Smooth muscle cell (in vitro differentiated cells): ENCODE measurements around the gene AKAP8. TPM values are rescaled to one million over a fixed set of nuclear protein-coding genes. Genes with fewer than 3 reads are reported as not detected.
A peak's percentile ranks its signal among the peaks of the same experiment; 100 is the strongest.

Experiments used
- DNase-seq: peaks from one replicate; lab custom pipeline; 2025; ENCODE audit not compliant: unreplicated experiment; lab: John Stamatoyannopoulos, UW
- H2AFZ ChIP-seq: fragments of 200-600 bp; sonication (generic); 2 replicates; pipeline ENCODE4 v1.6.0; 2016; ENCODE audit warnings: antibody characterized with exemption, low read depth, mild to moderate bottlenecking
- H3F3A ChIP-seq: fragments of 200-600 bp; sonication (generic); 2 replicates; pipeline ENCODE4 v1.6.0; 2017; ENCODE audit warnings: antibody characterized with exemption, low read depth
- H3K27ac ChIP-seq: fragments of 200-600 bp; sonication (generic); 2 replicates; pipeline ENCODE4 v1.5.1; 2016; ENCODE audit warnings: low read depth, mild to moderate bottlenecking
- H3K27me3 ChIP-seq: fragments of 200-600 bp; sonication (generic); 2 replicates; pipeline ENCODE4 v1.6.1; 2016; ENCODE audit warnings: low read depth, mild to moderate bottlenecking
- H3K36me3 ChIP-seq: fragments of 200-600 bp; sonication (generic); 2 replicates; pipeline ENCODE4 v1.5.1; 2016; ENCODE audit warnings: low read depth
- H3K4me1 ChIP-seq: fragments of 200-600 bp; sonication (generic); 2 replicates; pipeline ENCODE4 v1.5.1; 2016; ENCODE audit warnings: low read depth
- H3K4me2 ChIP-seq: fragments of 200-600 bp; sonication (generic); 2 replicates; pipeline ENCODE4 v1.6.0; 2016; ENCODE audit warnings: mild to moderate bottlenecking
- H3K4me3 ChIP-seq: fragments of 200-600 bp; sonication (generic); 2 replicates; pipeline ENCODE4 v1.5.1; 2016; ENCODE audit warnings: mild to moderate bottlenecking
- H3K79me2 ChIP-seq: fragments of 200-600 bp; sonication (generic); 2 replicates; pipeline ENCODE4 v1.6.0; 2016; ENCODE audit warnings: low read depth, mild to moderate bottlenecking
- H3K9ac ChIP-seq: fragments of 200-600 bp; sonication (generic); 2 replicates; pipeline ENCODE4 v1.6.0; 2016; ENCODE audit warnings: low read depth
- H3K9me3 ChIP-seq: fragments of 200-600 bp; sonication (generic); replicated peaks from 2 replicates; pipeline ENCODE4 v1.5.1; 2016; ENCODE audit warnings: low read depth
- H4K20me1 ChIP-seq: fragments of 200-600 bp; sonication (generic); 2 replicates; pipeline ENCODE4 v1.6.0; 2016; ENCODE audit warnings: low read depth
- WGBS: methylation state at CpG from one replicate; pipeline ENCODE4 v1.1.7; 2016; ENCODE audit warnings: low lambda C conversion rate; 5-methylcytosine and 5-hydroxymethylcytosine counted together
- polyA plus RNA-seq: library from polyadenylated mRNA; unstranded; fragments of >200 nt; fragmentation: Nextera tagmentation; extraction: Ambion mirVana; gene quantifications from 2 replicates; pipeline ENCODE4 v1.2.1, GENCODE V29; 2016
- total RNA-seq: library from RNA; depleted of rRNA; stranded (reverse); fragments of >200 nt; gene quantifications from 2 replicates; pipeline ENCODE4 v1.2.3, GENCODE V29; 2014
- TF ChIP-seq, protein P1 (sequence below): fragments of 200-600 bp; sonication (generic); IDR thresholded peaks from 2 replicates; pipeline ENCODE4 v1.5.1; 2017; ENCODE audit warnings: borderline replicate concordance, mild to moderate bottlenecking, antibody characterized with exemption; ENCODE audit not compliant: insufficient read depth, poor library complexity, severe bottlenecking

The AKAP8 gene
- total and polyA plus RNA-seq, 2 experiments from 2014 or later, result 12.0 to 19.1 TPM

DNA sequence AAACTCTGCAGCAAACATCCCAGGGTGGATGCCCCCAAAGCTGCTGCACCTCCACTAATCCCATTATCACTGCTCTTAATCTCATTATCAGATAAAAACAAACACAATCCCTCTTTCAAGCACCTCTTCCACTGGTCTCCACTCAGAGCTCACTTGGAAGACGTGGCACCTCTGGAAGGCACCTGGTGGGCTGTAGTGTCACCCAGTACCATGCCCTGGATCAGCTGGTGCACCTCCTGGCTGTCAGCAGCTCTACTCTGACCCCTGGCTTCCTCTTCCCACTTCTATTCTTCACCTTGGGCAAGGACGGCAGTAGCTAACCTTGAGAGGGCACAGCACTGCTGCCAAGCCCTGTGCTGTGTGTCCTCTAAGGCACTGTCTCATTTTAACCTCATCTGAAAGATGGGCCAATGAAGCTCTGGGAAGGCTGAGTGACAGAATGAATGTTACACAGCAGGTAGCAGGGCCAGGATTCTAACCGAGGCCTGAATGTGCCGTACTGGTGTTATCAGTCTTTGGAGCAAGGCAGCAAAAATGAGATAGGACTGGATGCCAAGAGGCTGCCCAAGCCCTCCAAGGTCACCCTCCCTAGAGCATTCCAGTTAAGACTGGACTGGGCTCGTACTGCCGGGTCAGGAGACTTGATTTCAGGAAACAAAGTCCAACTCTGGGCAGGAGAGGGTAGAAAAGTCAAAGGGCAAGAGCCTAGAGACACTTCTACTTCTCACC, 54.6 kb downstream of the AKAP8 start:
- no peak overlapping the region for H3K9ac ChIP-seq
- no peak overlapping the region for H2AFZ ChIP-seq
- TF ChIP-seq, protein P1, sequence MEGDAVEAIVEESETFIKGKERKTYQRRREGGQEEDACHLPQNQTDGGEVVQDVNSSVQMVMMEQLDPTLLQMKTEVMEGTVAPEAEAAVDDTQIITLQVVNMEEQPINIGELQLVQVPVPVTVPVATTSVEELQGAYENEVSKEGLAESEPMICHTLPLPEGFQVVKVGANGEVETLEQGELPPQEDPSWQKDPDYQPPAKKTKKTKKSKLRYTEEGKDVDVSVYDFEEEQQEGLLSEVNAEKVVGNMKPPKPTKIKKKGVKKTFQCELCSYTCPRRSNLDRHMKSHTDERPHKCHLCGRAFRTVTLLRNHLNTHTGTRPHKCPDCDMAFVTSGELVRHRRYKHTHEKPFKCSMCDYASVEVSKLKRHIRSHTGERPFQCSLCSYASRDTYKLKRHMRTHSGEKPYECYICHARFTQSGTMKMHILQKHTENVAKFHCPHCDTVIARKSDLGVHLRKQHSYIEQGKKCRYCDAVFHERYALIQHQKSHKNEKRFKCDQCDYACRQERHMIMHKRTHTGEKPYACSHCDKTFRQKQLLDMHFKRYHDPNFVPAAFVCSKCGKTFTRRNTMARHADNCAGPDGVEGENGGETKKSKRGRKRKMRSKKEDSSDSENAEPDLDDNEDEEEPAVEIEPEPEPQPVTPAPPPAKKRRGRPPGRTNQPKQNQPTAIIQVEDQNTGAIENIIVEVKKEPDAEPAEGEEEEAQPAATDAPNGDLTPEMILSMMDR, result no peak
- no peaks in the 10 kb centered on the region for H3K36me3 ChIP-seq
- H4K20me1 ChIP-seq, result peaks cover 100% of the 10 kb centered on the region
- H3K27me3 ChIP-seq, result no peaks in the 10 kb centered on the region
- H3K27ac ChIP-seq, result peak overlapping the region; percentile 33
- H3K79me2 ChIP-seq, result peaks cover 100% of the 10 kb centered on the region
- no peak for DNase-seq
- H3F3A ChIP-seq, result peaks cover 3% of the 10 kb centered on the region
- H3K9me3 ChIP-seq, result no peaks in the 10 kb centered on the region
- H3K4me2 ChIP-seq, result no peak overlapping the region
- no peak overlapping the region for H3K4me3 ChIP-seq
- H3K4me1 ChIP-seq, result peaks cover 23% of the 10 kb centered on the region
- 66% methylated on average over 6 of the region's 6 CpGs for WGBS

DNA sequence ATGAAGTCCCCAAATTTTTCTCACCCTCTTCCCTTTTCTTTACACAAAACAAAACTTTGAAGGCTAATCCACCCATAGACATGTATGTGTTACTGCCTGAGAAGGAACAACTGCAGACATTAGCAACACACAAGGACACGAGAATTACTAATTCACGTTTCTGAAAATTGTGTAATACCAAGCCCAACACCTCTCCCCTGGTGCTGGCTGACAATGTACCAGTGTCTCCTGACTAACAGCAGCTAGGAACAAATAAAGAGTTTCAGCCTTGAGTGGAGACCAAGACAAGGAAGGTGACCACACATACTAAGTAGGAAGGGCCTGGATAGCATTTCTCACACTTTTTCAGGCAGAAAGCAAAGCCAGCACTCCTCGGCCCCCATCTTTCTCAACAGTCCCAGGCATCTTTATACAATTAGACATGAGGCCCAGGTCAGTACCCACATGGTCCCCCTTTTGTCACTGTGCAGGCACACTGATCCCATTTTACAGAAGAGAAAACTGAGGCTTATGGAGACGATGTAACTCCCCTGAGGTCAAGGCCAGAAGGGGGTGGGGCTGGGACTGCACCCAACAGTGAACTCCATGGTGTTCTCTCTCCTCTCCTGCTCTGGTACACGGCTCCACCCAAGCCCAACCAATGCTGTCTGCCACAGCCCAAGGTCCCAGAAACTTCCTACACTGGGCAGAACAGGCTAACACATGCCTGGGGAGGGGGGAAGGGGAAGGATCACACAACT, 55.9 kb downstream of the AKAP8 start:
- WGBS, result 57% methylated on average over 5 of the region's 5 CpGs
- TF ChIP-seq, protein P1, result no peak
- Histone ChIP-seq H3K4me2 (no peak overlapping the region), H3K4me3 (no peak overlapping the region), H3K9me3 (no peaks in the 10 kb centered on the region), H3K36me3 (no peaks in the 10 kb centered on the region), H3F3A (peaks cover 4% of the 10 kb centered on the region), H3K79me2 (peaks cover 100% of the 10 kb centered on the region), H3K4me1 (peaks cover 20% of the 10 kb centered on the region), H4K20me1 (peaks cover 100% of the 10 kb centered on the region), H3K27ac (peak overlapping the region; percentile 47), H3K27me3 (no peaks in the 10 kb centered on the region), H2AFZ (no peak overlapping the region), H3K9ac (no peak overlapping the region)
- DNase-seq, result no peak

DNA sequence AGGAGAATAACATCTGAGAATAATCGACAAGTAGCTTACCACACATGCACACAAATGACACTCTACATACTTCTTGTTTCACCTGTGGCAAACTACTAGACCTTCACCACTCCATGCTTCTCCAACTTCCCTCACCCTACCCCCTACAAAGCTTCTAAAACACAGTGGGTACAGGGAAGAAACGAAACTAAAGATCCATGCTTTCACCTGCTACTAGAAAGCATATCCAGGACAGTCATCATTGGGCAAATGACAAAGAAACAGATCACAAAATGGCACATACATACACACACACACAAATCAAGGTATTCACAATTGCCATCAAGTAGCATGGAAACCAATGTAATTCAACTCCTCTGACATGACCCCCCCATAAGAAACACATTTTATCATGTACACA, 57.8 kb downstream of the AKAP8 start:
- Histone ChIP-seq H3F3A (peaks cover 3% of the 10 kb centered on the region), H3K27me3 (no peaks in the 10 kb centered on the region), H3K36me3 (no peaks in the 10 kb centered on the region), H3K4me1 (peaks cover 34% of the 10 kb centered on the region), H3K4me2 (no peak overlapping the region), H3K4me3 (no peak overlapping the region), H4K20me1 (peaks cover 100% of the 10 kb centered on the region), H3K79me2 (peaks cover 100% of the 10 kb centered on the region), H3K27ac (no peak overlapping the region), H3K9me3 (no peaks in the 10 kb centered on the region), H3K9ac (no peak overlapping the region), H2AFZ (no peak overlapping the region)
- TF ChIP-seq, protein P1, result no peak
- 86% methylated on average over 2 of the region's 2 CpGs for WGBS
- no peak for DNase-seq
